ENCODE measurements around the gene ERFE.

Gene ERFE

DNA sequence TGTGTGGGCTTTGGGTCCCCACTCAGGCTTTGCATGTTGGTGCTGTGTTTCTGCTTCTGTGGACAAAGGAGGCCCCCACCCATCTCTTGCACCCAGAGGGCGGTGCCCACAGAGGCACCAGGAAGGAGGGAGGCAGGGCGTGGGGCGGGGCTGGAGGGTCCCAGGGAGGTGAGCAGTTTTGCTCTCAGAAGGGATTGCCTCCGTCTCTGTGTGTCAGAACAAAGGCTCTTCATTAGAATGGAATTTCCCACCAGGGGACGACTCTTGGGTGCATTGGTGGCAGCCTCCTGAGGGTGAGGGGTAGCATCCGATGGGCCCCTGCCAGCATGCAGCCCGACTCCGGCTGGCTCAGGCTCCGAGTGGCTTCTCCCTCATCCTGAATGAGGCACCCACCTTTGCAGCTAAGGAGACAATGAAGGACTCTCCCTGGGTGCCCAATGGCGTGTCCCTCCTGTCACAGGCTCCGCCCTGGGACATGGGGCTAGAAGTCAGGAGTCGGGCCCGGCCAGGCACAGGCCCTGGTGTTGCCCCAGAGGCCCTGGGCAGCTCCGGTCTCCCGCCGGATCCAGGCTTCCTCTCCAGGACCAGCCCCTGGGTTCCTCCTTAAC, 7.0 kb upstream of the ERFE start:
- CTCF ChIA-PET: no interaction called here
- POLR2A ChIA-PET: interaction anchor here (1.1 kb wide), 1 partner anchor 9 kb away, joined by 3 read pairs; no protein-coding TSS in a partner anchor

GRCh38 chr2:238152771-238153688, 5.7 kb upstream of the ERFE start:
- POLR2A ChIA-PET: no interaction called here
- CTCF ChIA-PET: no interaction called here
- no peak for DNase-seq (ENCODE audit: extremely low spot score)
- TF ChIP-seq ARNT (IDR thresholded peaks at IDR 0.05): no peak
- no peak for TF ChIP-seq NFRKB (IDR thresholded peaks at IDR 0.05)
- TF ChIP-seq SUZ12 (IDR thresholded peaks at IDR 0.05): no peak
- no peak for TF ChIP-seq FOXK2 (IDR thresholded peaks at IDR 0.05)
- TF ChIP-seq LEF1 (IDR thresholded peaks at IDR 0.05; ENCODE audit: borderline replicate concordance): no peak
- TF ChIP-seq FOXM1 (IDR thresholded peaks at IDR 0.05; ENCODE audit: borderline replicate concordance): no peak
- no peak for TF ChIP-seq TARDBP (IDR thresholded peaks at IDR 0.05)
- TF ChIP-seq FOXA1 (IDR thresholded peaks at IDR 0.05): no peak
- TF ChIP-seq CTBP1 (IDR thresholded peaks at IDR 0.05; ENCODE audit: borderline replicate concordance): no peak
- TF ChIP-seq HDGF (IDR thresholded peaks at IDR 0.05; ENCODE audit: borderline replicate concordance): no peak
- TF ChIP-seq, protein P1, sequence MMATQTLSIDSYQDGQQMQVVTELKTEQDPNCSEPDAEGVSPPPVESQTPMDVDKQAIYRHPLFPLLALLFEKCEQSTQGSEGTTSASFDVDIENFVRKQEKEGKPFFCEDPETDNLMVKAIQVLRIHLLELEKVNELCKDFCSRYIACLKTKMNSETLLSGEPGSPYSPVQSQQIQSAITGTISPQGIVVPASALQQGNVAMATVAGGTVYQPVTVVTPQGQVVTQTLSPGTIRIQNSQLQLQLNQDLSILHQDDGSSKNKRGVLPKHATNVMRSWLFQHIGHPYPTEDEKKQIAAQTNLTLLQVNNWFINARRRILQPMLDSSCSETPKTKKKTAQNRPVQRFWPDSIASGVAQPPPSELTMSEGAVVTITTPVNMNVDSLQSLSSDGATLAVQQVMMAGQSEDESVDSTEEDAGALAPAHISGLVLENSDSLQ (IDR thresholded peaks at IDR 0.05): no peak
- TF ChIP-seq ZNF384 (IDR thresholded peaks at IDR 0.05): no peak
- no peak for TF ChIP-seq L3MBTL2 (conservative IDR thresholded peaks at IDR 0.05)

More for the DNA sequence above, 7.0 kb upstream of the ERFE start:
- DNase-seq (ENCODE audit: extremely low spot score): no peak
- TF ChIP-seq ELF4 (IDR thresholded peaks at IDR 0.05): no peak
- TF ChIP-seq CTBP1 (IDR thresholded peaks at IDR 0.05; ENCODE audit: borderline replicate concordance): no peak
- no peak for TF ChIP-seq BHLHE40 (IDR thresholded peaks at IDR 0.05; ENCODE audit: borderline replicate concordance)
- TF ChIP-seq L3MBTL2 (conservative IDR thresholded peaks at IDR 0.05): no peak
- TF ChIP-seq SUZ12 (IDR thresholded peaks at IDR 0.05): no peak
- TF ChIP-seq, protein P1 (IDR thresholded peaks at IDR 0.05): no peak
- no peak for TF ChIP-seq LEF1 (IDR thresholded peaks at IDR 0.05; ENCODE audit: borderline replicate concordance)
- no peak for TF ChIP-seq FOXK2 (IDR thresholded peaks at IDR 0.05)
- TF ChIP-seq NFRKB (IDR thresholded peaks at IDR 0.05): no peak
- no peak for TF ChIP-seq FOXM1 (IDR thresholded peaks at IDR 0.05; ENCODE audit: borderline replicate concordance)
- TF ChIP-seq ZNF384 (IDR thresholded peaks at IDR 0.05): no peak
- TF ChIP-seq TARDBP (IDR thresholded peaks at IDR 0.05): no peak
- no peak for TF ChIP-seq ARNT (IDR thresholded peaks at IDR 0.05)

DNA sequence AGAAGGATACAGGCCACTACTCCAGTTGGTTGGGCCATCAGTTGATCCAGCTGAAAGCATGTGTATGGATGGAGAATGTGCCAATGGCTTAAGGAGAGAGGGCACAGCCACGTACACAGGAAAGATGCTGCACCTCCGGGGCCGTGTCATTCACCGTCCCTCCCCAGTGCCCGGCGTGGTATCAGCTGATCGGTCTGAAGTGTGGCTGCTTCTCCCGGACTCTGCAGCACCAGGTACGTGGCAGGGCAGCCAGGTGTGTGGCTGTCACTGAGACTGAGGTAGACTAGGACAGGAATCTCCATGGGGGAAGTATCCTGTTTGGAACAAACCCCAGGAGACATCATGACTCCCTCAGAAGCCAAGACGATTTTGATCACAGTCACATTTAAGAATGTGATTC, 4.2 kb upstream of the ERFE start:
- TF ChIP-seq FOXK2 (IDR thresholded peaks at IDR 0.05) (no peak), ARNT (IDR thresholded peaks at IDR 0.05) (no peak), HDGF (IDR thresholded peaks at IDR 0.05; ENCODE audit: borderline replicate concordance) (no peak), FOXM1 (IDR thresholded peaks at IDR 0.05; ENCODE audit: borderline replicate concordance) (no peak), LEF1 (IDR thresholded peaks at IDR 0.05; ENCODE audit: borderline replicate concordance) (no peak), CTBP1 (IDR thresholded peaks at IDR 0.05; ENCODE audit: borderline replicate concordance) (no peak), ELF4 (IDR thresholded peaks at IDR 0.05) (no peak), BHLHE40 (IDR thresholded peaks at IDR 0.05; ENCODE audit: borderline replicate concordance) (no peak), L3MBTL2 (conservative IDR thresholded peaks at IDR 0.05) (no peak), FOXA1 (IDR thresholded peaks at IDR 0.05) (no peak), TARDBP (IDR thresholded peaks at IDR 0.05) (no peak), SUZ12 (IDR thresholded peaks at IDR 0.05) (no peak), NFRKB (IDR thresholded peaks at IDR 0.05) (no peak), ZNF384 (IDR thresholded peaks at IDR 0.05) (no peak), SP1 (IDR thresholded peaks at IDR 0.05) (no peak)
- TF ChIP-seq, protein P1 (IDR thresholded peaks at IDR 0.05): no peak
- ChIA-PET POLR2A (no interaction called here), CTCF (interaction anchor here (0.6 kb wide), 1 partner anchor 22 kb away, joined by 3 read pairs; no protein-coding TSS in a partner anchor)
- DNase-seq (ENCODE audit: extremely low spot score): no peak

DNA sequence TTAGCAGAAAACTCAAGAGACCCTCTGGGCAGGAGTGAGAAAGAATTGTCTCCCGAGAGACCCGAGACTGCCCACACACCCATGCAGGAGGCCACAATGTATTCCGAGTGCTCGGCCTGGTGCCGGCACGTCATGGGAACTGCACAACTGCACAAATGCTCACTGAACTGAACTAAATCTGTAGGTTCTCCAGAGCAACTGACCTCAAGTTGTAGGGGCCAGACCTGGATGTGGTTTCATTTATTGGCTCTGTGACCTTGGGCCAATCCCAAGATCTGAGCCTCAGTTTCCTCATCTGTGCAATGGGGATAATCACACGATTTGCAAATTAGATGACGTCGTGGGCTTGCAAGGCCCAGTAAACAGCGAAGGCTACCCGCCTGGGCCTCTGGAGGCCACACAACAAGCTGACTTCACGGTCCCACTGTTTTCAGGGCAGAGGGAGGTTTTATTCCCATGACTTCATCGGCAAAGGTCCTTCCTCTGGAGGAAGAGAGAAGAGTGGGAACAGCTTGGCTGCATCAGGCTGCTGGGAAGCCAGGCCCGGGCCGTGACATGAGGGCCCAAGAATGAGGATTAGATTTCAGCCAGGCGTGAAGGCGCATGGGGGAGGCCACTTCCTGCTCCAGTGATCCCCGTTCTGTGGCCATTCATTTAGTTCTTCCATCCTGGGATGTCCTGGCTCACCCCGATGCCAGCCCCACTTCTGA, 3.6 kb upstream of the ERFE start:
- POLR2A ChIA-PET: no interaction called here
- CTCF ChIA-PET: interaction anchor here (0.6 kb wide), 1 partner anchor 22 kb away, joined by 3 read pairs; no protein-coding TSS in a partner anchor
- DNase-seq (ENCODE audit: extremely low spot score): no peak
- TF ChIP-seq ARNT (IDR thresholded peaks at IDR 0.05): no peak
- no peak for TF ChIP-seq FOXA1 (IDR thresholded peaks at IDR 0.05)
- TF ChIP-seq LEF1 (IDR thresholded peaks at IDR 0.05; ENCODE audit: borderline replicate concordance): no peak
- TF ChIP-seq L3MBTL2 (conservative IDR thresholded peaks at IDR 0.05): no peak
- TF ChIP-seq FOXM1 (IDR thresholded peaks at IDR 0.05; ENCODE audit: borderline replicate concordance): no peak
- TF ChIP-seq, protein P1 (IDR thresholded peaks at IDR 0.05): no peak
- TF ChIP-seq TARDBP (IDR thresholded peaks at IDR 0.05): no peak
- no peak for TF ChIP-seq HDGF (IDR thresholded peaks at IDR 0.05; ENCODE audit: borderline replicate concordance)
- no peak for TF ChIP-seq ELF4 (IDR thresholded peaks at IDR 0.05)
- no peak for TF ChIP-seq NFRKB (IDR thresholded peaks at IDR 0.05)
- TF ChIP-seq SP1 (IDR thresholded peaks at IDR 0.05): no peak
- no peak for TF ChIP-seq CTBP1 (IDR thresholded peaks at IDR 0.05; ENCODE audit: borderline replicate concordance)
- TF ChIP-seq BHLHE40 (IDR thresholded peaks at IDR 0.05; ENCODE audit: borderline replicate concordance): no peak
- TF ChIP-seq ZNF384 (IDR thresholded peaks at IDR 0.05): no peak
- TF ChIP-seq FOXK2 (IDR thresholded peaks at IDR 0.05): no peak
- TF ChIP-seq SUZ12 (IDR thresholded peaks at IDR 0.05): no peak

All from HEK293T (cell line).